Chondrocyte (in vitro differentiated cells): Measurements from ENCODE around the gene PRLR. TPM values are rescaled to one million over a fixed set of nuclear protein-coding genes. Genes with fewer than 3 reads are reported as not detected.

Source experiments
- DNase-seq: peaks from one replicate; pipeline ENCODE4 v3.0.0; 2021; ENCODE audit warnings: mixed read lengths, low spot score
- H3K27ac Mint-ChIP-seq: one replicate; pipeline ENCODE4 v1.8.0; 2021; ENCODE audit warnings: mild to moderate bottlenecking, moderate library complexity, mixed read lengths; ENCODE audit not compliant: unreplicated experiment
- H3K27me3 Mint-ChIP-seq: 2 replicates; pipeline ENCODE4 v1.8.0; 2021; ENCODE audit warnings: low read depth, mixed read lengths
- H3K36me3 Mint-ChIP-seq: 2 replicates; pipeline ENCODE4 v1.8.0; 2021; ENCODE audit warnings: low read depth, mixed read lengths
- H3K4me1 Mint-ChIP-seq: 2 replicates; pipeline ENCODE4 v1.8.0; 2021; ENCODE audit warnings: low read depth, mild to moderate bottlenecking, mixed read lengths
- H3K4me3 Mint-ChIP-seq: one replicate; pipeline ENCODE4 v1.8.0; 2021; ENCODE audit warnings: mild to moderate bottlenecking, moderate library complexity, mixed read lengths; ENCODE audit not compliant: unreplicated experiment
- H3K9me3 Mint-ChIP-seq: 2 replicates; pipeline ENCODE4 v1.8.0; 2021; ENCODE audit warnings: low read depth, mixed read lengths
- total RNA-seq: library from RNA; stranded (reverse); gene quantifications from 3 replicates; pipeline ENCODE4 v1.2.1, GENCODE V29; 2021
- TF ChIP-seq, protein P1 (sequence below): fragments of 200-600 bp; sonication (generic); IDR thresholded peaks from 2 replicates; pipeline ENCODE4 v1.5.0; 2021; ENCODE audit warnings: antibody characterized with exemption, mild to moderate bottlenecking, moderate library complexity

PRLR gene
- total RNA-seq, 1 donor from 2014 or later, result 0.05 TPM

DNA sequence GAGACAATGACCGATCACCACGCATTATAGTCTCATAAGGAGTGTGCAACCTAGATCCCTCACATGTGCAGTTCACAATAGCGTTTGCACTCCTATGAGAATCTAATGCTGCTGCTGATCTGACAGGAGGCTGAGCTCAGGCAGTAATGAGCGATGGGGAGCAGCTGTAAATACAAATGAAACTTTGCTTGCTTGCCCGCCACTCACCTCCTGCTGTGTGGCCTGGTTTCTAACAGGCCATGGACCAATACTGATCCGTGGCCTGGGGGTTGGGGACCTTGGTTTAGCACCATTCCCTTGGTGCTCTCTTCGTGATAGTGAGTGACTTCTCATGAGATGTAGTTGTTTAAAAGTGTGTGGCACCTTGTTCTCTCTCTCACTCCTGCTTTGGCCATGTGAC is 50.2 kb downstream of the PRLR start:
- Mint-ChIP-seq H3K27ac (no peak overlapping the region), H3K36me3 (no peaks in the 10 kb centered on the region), H3K9me3 (peaks cover 2% of the 10 kb centered on the region), H3K4me3 (no peak overlapping the region), H3K4me1 (no peaks in the 10 kb centered on the region), H3K27me3 (peaks cover 12% of the 10 kb centered on the region)
- DNase-seq, result no peak
- TF ChIP-seq, protein P1, sequence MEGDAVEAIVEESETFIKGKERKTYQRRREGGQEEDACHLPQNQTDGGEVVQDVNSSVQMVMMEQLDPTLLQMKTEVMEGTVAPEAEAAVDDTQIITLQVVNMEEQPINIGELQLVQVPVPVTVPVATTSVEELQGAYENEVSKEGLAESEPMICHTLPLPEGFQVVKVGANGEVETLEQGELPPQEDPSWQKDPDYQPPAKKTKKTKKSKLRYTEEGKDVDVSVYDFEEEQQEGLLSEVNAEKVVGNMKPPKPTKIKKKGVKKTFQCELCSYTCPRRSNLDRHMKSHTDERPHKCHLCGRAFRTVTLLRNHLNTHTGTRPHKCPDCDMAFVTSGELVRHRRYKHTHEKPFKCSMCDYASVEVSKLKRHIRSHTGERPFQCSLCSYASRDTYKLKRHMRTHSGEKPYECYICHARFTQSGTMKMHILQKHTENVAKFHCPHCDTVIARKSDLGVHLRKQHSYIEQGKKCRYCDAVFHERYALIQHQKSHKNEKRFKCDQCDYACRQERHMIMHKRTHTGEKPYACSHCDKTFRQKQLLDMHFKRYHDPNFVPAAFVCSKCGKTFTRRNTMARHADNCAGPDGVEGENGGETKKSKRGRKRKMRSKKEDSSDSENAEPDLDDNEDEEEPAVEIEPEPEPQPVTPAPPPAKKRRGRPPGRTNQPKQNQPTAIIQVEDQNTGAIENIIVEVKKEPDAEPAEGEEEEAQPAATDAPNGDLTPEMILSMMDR, result no peak

DNA sequence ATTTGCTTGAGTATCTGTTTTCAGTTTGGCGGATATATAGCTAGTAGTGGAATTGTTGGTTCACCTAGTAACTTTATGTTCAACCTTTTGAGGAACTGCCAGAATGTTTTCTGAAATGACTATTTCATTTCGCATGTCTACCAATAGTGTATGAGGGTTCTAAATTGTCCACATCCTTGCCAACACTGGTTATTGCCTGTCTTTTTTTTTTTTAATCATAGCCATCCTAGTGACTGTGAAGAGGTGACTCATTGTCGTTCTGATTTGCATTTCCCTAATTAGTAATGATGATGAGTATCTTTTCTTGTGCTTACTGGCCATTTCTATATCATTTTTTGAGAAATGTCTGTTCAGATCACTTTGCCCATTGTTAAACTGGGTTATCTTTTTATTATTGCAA is 52.5 kb downstream of the PRLR start:
- Mint-ChIP-seq H3K27ac (no peak overlapping the region), H3K4me1 (no peaks in the 10 kb centered on the region), H3K36me3 (no peaks in the 10 kb centered on the region), H3K4me3 (no peak overlapping the region), H3K27me3 (peaks cover 10% of the 10 kb centered on the region), H3K9me3 (peaks cover 2% of the 10 kb centered on the region)
- TF ChIP-seq, protein P1, result no peak
- DNase-seq, result no peak

DNA sequence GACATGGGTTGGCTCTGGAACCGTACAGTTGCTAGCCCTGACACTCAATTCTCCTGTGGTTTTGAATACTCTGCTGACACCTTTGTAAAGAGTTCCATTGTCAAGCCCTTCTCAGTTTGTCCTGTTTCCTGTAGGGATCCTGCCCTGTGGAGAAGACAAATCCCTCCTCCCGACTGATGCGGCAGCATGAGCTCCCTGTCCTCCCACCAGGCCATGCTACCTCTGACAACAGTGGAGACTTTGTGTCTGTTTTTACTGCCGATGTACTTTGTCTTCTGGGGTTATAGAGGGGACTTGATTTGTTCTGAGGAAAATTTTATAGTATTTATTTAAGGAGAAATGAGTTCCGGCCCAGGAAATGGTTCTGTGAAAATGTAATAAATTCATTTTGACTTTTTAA is 57.8 kb downstream of the PRLR start:
- H3K27ac Mint-ChIP-seq, result no peak overlapping the region
- H3K4me1 Mint-ChIP-seq, result no peaks in the 10 kb centered on the region
- TF ChIP-seq, protein P1, result no peak
- DNase-seq, result no peak
- H3K4me3 Mint-ChIP-seq, result no peak overlapping the region
- peaks cover 11% of the 10 kb centered on the region for H3K9me3 Mint-ChIP-seq
- peaks cover 2% of the 10 kb centered on the region for H3K27me3 Mint-ChIP-seq
- H3K36me3 Mint-ChIP-seq, result no peaks in the 10 kb centered on the region

DNA sequence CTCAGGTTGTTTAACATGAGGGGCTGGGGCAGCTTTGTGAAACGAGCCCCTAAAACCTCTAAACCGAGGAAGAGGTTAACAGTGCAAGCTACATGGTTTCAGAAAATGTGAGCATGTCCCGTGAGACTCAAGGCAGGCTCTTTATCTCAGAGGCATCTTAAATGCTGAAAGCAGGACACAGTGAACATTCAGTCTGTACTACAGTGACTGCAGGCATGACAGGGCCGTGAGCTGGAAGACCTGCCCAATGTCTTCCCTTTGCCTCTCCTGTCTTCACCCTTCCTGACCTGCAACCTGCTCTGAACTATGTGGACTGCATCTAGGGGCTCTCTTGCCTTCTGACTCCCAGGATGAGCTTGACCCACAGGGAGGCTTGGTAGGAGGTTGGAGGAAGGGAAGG is 58.3 kb downstream of the PRLR start:
- Mint-ChIP-seq H3K27ac (no peak overlapping the region), H3K36me3 (no peaks in the 10 kb centered on the region), H3K27me3 (peaks cover 2% of the 10 kb centered on the region), H3K4me1 (no peaks in the 10 kb centered on the region), H3K4me3 (no peak overlapping the region), H3K9me3 (peaks cover 16% of the 10 kb centered on the region)
- TF ChIP-seq, protein P1, result no peak
- no peak for DNase-seq

DNA sequence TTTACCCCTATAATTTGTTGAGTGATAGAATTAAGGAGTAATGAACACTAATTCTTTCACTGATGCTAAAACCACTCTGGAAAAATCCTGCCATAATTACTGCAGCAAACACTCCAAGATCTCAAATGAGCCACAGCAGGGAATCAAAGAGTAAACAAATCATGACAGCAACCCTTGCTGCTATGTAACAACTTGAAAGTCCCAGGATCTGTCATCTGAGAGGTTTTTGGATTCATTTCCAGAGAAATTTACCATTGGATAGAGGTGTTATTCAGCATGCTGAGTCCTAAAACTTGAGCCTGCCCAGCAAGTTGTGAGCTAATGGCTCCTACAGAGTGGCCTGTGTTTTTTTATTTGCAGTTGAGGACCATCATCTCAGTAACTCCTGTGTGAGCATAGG is 59.2 kb downstream of the PRLR start:
- H3K27me3 Mint-ChIP-seq, result peaks cover 2% of the 10 kb centered on the region
- H3K4me1 Mint-ChIP-seq, result no peaks in the 10 kb centered on the region
- no peaks in the 10 kb centered on the region for H3K36me3 Mint-ChIP-seq
- peaks cover 17% of the 10 kb centered on the region for H3K9me3 Mint-ChIP-seq
- TF ChIP-seq, protein P1, result no peak
- no peak overlapping the region for H3K4me3 Mint-ChIP-seq
- no peak for DNase-seq
- no peak overlapping the region for H3K27ac Mint-ChIP-seq
